ENCODE measurements around the gene GHRH. TPM values are rescaled to one million over a fixed set of nuclear protein-coding genes. Genes with fewer than 3 reads are reported as not detected.

GHRH gene
- total RNA-seq, 2 donors from 2014 or later: not detected

GRCh38 chr20:37308086-37309050 is 46.8 kb upstream of the GHRH start:
- ATAC-seq: peak; percentile 54
- intact Hi-C loops (cut with DNase I): no loop called here
- 38 to 39% methylated on average over 7 to 8 of the region's 8 CpGs for WGBS, 2 donors
- no peaks in the 10 kb centered on the region for H3K9me3 ChIP-seq
- no peak for DNase-seq
- H3K36me3 ChIP-seq (replicated peaks in 1 of 2; ENCODE audit: insufficient read depth in 1 of 2, low read depth in 2 of 2): no peaks in the 10 kb centered on the region
- H3K4me3 ChIP-seq: no peak overlapping the region
- H3K27me3 ChIP-seq: no peaks in the 10 kb centered on the region
- H3K27ac ChIP-seq: peak overlapping the region in 3 of 4 donors; percentile 27 to 40 (median 36)
- no peak for TF ChIP-seq POLR2A (IDR thresholded peaks at IDR 0.05)
- no peak for TF ChIP-seq CTCF (IDR thresholded peaks at IDR 0.05)
- H3K4me1 ChIP-seq: peaks cover 35% of the 10 kb centered on the region

- DNase-seq (no peak), ATAC-seq (no peak)
- Histone ChIP-seq H3K27ac (peak overlapping the region in 1 of 4 donors; percentile 1), H3K4me1 (peaks cover 42% of the 10 kb centered on the region), H3K4me3 (no peak overlapping the region), H3K9me3 (no peaks in the 10 kb centered on the region), H3K27me3 (no peaks in the 10 kb centered on the region), H3K36me3 (replicated peaks in 1 of 2; ENCODE audit: insufficient read depth in 1 of 2, low read depth in 2 of 2) (peaks cover 0 to 7% of the 10 kb centered on the region in 2 donors)
- intact Hi-C loops (cut with DNase I): no loop called here
- TF ChIP-seq POLR2A (IDR thresholded peaks at IDR 0.05) (no peak), CTCF (IDR thresholded peaks at IDR 0.05) (no peak)
- WGBS, 2 donors: 86 to 96% methylated on average over 3 of the region's 3 CpGs
Observed at GRCh38 chr20:37305839-37306238, 44.2 kb upstream of the GHRH start.

- DNase-seq: no peak
- Histone ChIP-seq H3K27me3 (no peaks in the 10 kb centered on the region), H3K4me1 (peaks cover 47% of the 10 kb centered on the region), H3K4me3 (no peak overlapping the region), H3K9me3 (no peaks in the 10 kb centered on the region), H3K27ac (no peak overlapping the region), H3K36me3 (replicated peaks in 1 of 2; ENCODE audit: insufficient read depth in 1 of 2, low read depth in 2 of 2) (peaks cover 0 to 7% of the 10 kb centered on the region in 2 donors)
- TF ChIP-seq CTCF (IDR thresholded peaks at IDR 0.05) (no peak), POLR2A (IDR thresholded peaks at IDR 0.05) (no peak)
- 86 to 90% methylated on average over 6 of the region's 6 CpGs for WGBS, 2 donors
- intact Hi-C loops (cut with DNase I): no loop called here
- ATAC-seq: no peak
Observed at GRCh38 chr20:37305079-37305478, 43.5 kb upstream of the GHRH start.

- Histone ChIP-seq H3K27me3 (no peaks in the 10 kb centered on the region), H3K4me3 (no peak overlapping the region), H3K9me3 (no peaks in the 10 kb centered on the region), H3K4me1 (peaks cover 48% of the 10 kb centered on the region), H3K27ac (peak overlapping the region in 3 of 4 donors; percentile 15 to 65 (median 62)), H3K36me3 (replicated peaks in 1 of 2; ENCODE audit: insufficient read depth in 1 of 2, low read depth in 2 of 2) (peaks cover 0 to 7% of the 10 kb centered on the region in 2 donors)
- DNase-seq (peak in 3 of 4 donors; percentile 41 to 66 (median 53)), ATAC-seq (peak; percentile 86)
- 63 to 73% methylated on average over 4 of the region's 4 CpGs for WGBS, 2 donors
- intact Hi-C loops (cut with DNase I): no loop called here
- TF ChIP-seq POLR2A (IDR thresholded peaks at IDR 0.05) (no peak), CTCF (IDR thresholded peaks at IDR 0.05) (no peak)
Observed at GRCh38 chr20:37303637-37304036, 42.0 kb upstream of the GHRH start.
